NB4 (cell line): ENCODE data around the gene HOXA4.

ENCODE experiments used
- DNase-seq: peaks from one replicate; pipeline ENCODE4 v3.0.0; 2010; ENCODE audit warnings: low read depth
- H3K4me3 ChIP-seq: one replicate; pipeline ENCODE4 v1.5.1; 2011; ENCODE audit warnings: mild to moderate bottlenecking, low read depth, low read length, moderate library complexity
- CTCF ChIP-seq: IDR thresholded peaks from one replicate; pipeline ENCODE4 v1.5.1; 2012; ENCODE audit warnings: low read depth, low read length
- MAX ChIP-seq: IDR thresholded peaks from 2 replicates; pipeline ENCODE4 v1.6.1; 2011; ENCODE audit warnings: low read depth, low read length
- MYC ChIP-seq: IDR thresholded peaks from 2 replicates; pipeline ENCODE4 v1.6.1; 2011; ENCODE audit warnings: low read depth, low read length
- POLR2A ChIP-seq: IDR thresholded peaks from 2 replicates; pipeline ENCODE4 v1.6.1; 2011; ENCODE audit warnings: mild to moderate bottlenecking; ENCODE audit not compliant: insufficient read length; ENCODE audit errors: extremely low read depth

Gene HOXA4

GRCh38 chr7:27145165-27145913 lies 14.8 kb upstream of the HOXA4 start:
- TF ChIP-seq CTCF, result no peak
- TF ChIP-seq POLR2A, result no peak
- no peak for TF ChIP-seq MAX
- no peak for TF ChIP-seq MYC
- H3K4me3 ChIP-seq, result no peak overlapping the region
- no peak for DNase-seq

GRCh38 chr7:27144781-27145164 lies 14.2 kb upstream of the HOXA4 start:
- DNase-seq, result no peak
- H3K4me3 ChIP-seq, result no peak overlapping the region
- no peak for TF ChIP-seq MAX
- no peak for TF ChIP-seq POLR2A
- no peak for TF ChIP-seq MYC
- TF ChIP-seq CTCF, result no peak

GRCh38 chr7:27143950-27144780 lies 13.6 kb upstream of the HOXA4 start:
- TF ChIP-seq POLR2A, result no peak
- TF ChIP-seq CTCF, result no peak
- no peak for TF ChIP-seq MYC
- TF ChIP-seq MAX, result no peak
- no peak overlapping the region for H3K4me3 ChIP-seq
- no peak for DNase-seq

- TF ChIP-seq MYC, result no peak
- TF ChIP-seq POLR2A, result no peak
- no peak for TF ChIP-seq CTCF
- no peak for TF ChIP-seq MAX
- no peak for DNase-seq
These were observed 12.7 kb upstream of the HOXA4 start, which contains the start of gene HOXA5 for GRCh38 chr7:27143023-27143949. TSS of gene HOXA5 (minus strand) at chr7:27143681. CDS start at chr7:27143607, 74 bp downstream.

GRCh38 chr7:27142580-27143022 lies 12.0 kb upstream of the HOXA4 start:
- TF ChIP-seq MAX (no peak), MYC (no peak), CTCF (no peak), POLR2A (no peak)
- no peak overlapping the region for H3K4me3 ChIP-seq
- DNase-seq, result no peak

More at GRCh38 chr7:27143023-27143949, 12.7 kb upstream of the HOXA4 start, which contains the start of gene HOXA5:
- no peak within 1 kb of the TSS for H3K4me3 ChIP-seq
